ENCODE results near the gene TWNK.

DNA sequence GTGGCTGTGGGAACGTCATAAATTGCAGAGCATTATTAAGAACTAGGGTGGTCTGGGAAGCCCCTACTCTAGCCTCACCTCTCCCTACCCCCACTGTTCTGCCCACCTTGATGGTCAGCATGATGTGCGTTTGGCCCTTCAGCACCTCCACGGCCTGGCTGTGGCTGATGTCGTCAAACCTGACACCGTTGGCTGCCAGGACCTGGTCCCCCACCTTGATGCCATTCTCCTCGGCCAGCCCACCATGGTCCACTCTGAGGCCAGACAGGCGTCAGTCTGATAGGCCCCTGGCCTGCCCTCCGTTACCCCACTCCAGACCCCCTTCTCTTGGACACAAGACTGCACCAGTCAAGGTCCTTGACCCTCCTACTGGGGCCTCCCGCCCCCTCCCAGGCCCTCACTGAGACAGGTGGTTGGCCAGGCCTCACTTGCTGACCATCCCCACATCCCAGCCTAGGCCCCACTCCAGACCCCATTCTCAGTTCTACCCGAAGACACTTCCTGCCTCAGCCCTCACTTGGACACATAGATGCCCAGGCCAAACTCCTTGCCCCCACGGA, 34.4 kb downstream of the TWNK start:
- TF ChIP-seq, protein P1, sequence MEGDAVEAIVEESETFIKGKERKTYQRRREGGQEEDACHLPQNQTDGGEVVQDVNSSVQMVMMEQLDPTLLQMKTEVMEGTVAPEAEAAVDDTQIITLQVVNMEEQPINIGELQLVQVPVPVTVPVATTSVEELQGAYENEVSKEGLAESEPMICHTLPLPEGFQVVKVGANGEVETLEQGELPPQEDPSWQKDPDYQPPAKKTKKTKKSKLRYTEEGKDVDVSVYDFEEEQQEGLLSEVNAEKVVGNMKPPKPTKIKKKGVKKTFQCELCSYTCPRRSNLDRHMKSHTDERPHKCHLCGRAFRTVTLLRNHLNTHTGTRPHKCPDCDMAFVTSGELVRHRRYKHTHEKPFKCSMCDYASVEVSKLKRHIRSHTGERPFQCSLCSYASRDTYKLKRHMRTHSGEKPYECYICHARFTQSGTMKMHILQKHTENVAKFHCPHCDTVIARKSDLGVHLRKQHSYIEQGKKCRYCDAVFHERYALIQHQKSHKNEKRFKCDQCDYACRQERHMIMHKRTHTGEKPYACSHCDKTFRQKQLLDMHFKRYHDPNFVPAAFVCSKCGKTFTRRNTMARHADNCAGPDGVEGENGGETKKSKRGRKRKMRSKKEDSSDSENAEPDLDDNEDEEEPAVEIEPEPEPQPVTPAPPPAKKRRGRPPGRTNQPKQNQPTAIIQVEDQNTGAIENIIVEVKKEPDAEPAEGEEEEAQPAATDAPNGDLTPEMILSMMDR (IDR thresholded peaks at IDR 0.05), result no peak
- TF ChIP-seq POLR2A (IDR thresholded peaks at IDR 0.05), result no peak
